Stimulated activated CD8-positive, alpha-beta memory T cell treated with anti-CD3 and anti-CD28 coated beads, Interleukin-7, amount 100 ng/mL, for 48 hours (primary cell): Measurements from ENCODE around the gene USP15.
A peak's percentile ranks its signal among the peaks of the same experiment; 100 is the strongest.
"Not testable (repeated sequence)": the region's sequence is repeated elsewhere in the genome, so short reads cannot be mapped to it uniquely, and the experiment has no call there.

Experiments
- DNase-seq, 2 donors: peaks; one replicate each; pipeline ENCODE4 v3.0.0-alpha.2; 2020; ENCODE audit warnings: low read depth in 1 of 2; ENCODE audit errors: extremely low read depth in 1 of 2

Gene USP15

DNA sequence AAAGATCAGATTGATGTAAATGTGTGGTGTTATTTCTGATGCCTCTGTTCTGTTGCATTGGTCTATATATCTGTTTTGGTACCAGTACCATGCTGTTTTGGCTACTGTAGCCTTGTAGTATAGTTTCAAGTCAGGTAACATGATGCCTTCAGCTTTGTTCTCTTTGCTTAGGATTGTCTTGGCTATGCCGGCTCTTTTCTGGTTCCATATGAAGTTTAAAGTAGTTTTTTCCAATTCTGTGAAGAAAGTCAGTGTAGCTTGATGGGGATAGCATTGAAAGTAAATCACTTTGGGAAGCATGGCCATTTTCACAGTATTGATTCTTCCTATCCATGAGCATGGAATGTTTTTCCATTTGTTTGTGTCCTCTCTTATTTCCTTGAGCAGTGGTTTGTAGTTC is 105.6 kb downstream of the USP15 start:
- not testable (repeated sequence) for DNase-seq

DNA sequence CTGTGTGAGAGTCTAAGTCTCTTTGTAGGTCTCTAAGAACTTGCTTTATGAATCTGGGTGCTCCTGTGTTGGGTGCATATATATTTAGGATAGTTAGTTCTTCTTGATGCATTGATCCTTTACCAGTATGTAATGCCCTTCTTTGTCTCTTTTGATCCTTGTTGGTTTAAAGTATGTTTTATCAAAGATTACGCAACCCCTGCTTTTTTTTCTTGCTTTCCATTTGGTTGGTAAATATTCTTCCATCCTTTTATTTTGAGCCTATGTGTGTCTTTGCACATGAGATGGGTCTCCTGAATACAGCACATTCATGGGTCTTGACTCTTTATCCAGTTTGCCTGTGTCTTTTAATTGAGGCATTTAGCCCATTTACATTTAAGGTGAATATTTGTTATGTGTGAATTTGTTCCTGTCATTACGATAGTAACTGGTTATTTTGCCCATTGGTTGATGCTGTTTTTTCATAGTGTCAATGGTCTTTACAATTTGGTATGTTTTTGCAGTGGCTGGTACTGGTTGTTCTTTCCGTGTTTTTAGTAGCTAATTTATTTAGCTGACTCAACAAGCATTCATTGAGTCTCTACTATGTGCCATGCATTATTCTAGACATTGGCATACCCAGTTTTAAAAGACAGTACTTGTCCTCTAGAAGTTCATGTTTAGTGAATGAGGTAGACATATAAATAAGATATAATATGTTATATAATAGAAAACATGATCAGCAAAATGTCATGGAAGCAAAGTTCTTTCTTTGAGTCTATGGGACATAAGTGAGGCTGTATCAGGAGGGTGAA is 108.4 kb downstream of the USP15 start:
- DNase-seq = not testable (repeated sequence)

DNA sequence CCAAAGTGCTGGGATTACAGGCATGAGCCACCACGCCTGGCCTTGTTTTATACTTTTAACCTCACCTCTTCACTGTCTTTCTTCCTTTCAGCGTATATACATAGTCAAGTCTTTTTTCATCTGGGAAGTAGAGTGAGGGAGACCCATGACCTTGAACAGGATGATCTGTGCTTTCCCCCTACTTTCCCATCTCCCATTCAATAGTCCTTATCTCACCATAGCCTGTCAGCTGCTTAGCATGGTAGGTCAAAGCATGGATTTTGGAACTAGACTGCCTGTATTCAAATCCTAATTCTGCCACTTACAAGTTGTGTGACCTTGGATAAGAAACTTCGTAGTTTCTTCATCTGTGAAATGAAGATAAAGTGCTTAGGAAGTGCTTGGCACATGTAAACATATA is 110.0 kb downstream of the USP15 start:
- DNase-seq = no peak

DNA sequence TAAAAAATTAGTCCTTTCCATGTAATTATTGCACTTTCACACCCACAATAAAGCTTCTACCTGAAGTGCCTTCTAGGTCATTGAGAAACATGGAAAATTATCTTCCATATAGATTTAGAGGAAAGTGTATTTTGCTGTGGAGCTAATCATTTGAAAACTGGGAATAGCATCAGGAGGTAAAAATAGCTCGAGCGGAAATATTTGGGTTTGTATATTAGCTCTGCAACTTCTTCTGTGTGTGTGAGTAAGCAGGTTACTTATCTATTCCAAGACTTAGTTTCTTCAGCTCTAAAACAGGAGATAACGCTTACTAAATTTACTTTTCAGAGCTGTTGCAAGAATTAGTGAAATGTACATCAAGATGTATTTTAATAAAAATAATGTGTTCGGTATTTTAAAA is 111.5 kb downstream of the USP15 start:
- no peak for DNase-seq

DNA sequence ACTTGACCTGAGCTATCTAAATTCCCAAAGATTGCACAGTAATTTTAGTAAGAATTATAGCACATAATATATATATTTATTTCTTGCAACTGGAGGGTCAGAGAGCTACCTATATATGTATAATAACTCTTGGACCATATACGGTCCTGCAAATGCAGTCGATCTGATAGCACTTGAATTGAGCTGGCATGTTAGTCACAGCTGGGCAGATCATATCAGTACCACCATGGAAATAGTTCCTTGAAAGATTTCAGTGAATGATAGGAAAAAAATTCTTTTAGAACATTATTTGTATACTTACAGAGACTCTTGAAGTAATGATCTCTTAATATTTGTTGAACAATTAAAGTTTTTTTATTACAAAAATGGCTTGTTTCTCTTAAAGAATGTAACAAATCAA is 111.9 kb downstream of the USP15 start:
- DNase-seq = no peak

DNA sequence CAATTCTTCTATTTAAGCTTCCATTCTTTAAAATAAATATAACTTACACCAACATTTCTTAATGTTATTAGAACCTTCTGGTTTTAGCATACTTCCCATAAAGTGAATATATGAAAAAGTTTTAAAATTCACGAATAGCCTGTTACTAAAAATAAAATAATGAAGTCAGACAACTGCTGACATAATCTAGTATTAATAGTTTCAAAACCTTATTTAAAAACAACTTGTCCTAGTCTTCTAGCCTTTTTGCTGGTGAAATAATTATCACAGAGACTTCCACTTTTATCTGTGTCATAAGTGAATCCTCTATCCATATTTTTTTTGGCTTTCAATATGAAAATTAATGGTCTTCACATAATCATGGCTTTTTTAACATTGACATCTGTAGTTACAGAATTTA is 112.6 kb downstream of the USP15 start:
- DNase-seq = no peak

DNA sequence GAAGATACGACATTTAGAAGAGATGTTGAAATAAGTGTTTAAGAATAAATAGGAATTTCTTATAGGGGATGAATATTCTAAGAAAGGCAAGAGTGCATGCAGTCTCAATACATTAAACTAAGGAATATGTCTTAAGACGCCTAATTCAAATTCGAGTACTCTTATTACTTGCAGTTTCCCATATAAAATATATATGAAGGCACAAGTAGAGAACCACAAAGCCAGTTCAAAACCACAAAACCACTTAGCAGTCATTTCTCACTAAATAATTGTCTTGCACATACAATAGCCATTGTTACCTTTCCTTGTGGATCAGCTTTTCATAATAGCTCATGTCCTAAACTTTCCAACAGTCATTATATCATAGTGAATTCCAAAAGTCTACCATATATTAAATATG is 115.4 kb downstream of the USP15 start:
- DNase-seq = no peak

DNA sequence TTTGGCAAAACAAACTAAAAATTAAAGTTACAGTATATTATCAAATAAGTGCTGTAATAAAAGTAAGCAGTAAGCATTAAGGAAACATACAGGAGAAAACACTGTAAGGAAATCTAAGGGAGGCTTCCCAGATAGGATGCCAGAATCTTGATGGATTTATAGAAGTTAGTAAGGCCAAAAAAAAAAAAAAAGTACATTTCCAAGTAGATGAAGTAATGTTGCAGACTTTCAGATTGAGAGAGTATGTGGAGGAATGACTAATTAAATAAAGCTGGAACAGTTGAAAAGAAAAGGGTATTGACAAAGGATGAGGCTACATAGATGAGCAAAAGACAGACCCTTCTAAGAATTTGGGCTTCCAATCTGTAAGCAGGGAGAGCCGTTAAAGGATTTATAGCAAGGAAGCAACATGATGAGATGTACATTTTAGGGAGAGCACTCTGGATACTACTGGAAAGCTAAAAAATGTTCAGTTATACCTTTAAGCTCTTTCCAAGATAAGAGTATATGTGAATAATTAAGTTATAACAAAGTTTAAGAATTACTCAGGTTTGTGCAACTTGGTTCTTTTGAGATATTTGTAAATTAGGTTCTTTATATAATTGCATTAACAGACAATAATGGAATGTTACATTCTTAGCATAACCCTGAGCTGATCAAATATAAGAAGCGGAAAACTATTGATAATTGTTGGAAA is 119.0 kb downstream of the USP15 start:
- no peak for DNase-seq

DNA sequence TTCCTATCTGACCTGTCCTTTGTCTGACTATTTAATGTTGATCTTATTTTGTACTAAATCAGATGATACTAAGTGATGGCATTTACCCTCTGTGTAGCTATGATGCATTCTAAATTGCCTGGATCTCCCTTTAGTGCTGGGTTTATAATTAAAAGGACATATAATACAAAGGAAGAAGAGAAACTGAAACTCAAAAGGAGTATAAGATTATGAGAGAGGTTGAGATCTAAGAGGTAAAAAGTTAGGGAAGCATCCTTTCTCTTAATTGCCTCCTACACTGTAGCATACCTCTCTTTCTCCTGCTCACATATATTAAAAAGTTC is 119.5 kb downstream of the USP15 start:
- DNase-seq = no peak

DNA sequence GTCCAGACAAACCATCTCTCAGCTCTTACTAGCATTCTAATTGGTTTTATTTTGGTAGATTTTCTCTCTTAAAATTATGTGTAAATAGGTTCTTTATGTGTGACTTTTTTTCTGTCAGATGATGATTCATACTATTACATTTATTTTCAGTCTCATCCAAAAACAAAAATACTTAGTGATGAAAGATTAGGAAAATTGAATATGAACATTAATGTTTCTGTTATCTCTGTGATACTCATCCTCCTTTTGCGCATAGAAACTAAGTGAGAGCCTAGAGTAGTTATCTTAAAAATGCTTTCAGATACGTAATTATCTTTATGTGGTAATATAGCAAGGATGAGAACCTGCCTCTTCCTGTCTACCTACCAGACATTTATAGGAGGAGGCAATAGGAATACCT is 122.3 kb downstream of the USP15 start:
- DNase-seq = no peak

DNA sequence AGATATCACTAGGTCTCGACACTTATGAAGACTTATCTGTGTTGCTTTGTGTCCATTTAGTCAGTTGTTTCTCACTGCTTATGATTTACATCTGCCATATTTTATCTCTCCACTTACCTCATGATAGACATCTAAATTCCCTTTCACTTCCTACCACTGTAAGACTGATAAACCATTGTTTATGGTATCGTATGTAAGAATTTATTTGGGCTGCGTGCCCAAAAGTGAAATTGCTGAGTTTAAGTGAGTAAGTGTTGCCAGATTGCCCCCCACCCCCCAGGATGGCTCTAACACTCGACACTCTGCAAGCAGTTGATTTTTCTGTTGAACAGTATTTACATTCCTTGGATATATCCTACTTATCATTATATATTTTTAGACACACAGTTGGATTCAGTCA is 136.5 kb downstream of the USP15 start:
- no peak for DNase-seq

DNA sequence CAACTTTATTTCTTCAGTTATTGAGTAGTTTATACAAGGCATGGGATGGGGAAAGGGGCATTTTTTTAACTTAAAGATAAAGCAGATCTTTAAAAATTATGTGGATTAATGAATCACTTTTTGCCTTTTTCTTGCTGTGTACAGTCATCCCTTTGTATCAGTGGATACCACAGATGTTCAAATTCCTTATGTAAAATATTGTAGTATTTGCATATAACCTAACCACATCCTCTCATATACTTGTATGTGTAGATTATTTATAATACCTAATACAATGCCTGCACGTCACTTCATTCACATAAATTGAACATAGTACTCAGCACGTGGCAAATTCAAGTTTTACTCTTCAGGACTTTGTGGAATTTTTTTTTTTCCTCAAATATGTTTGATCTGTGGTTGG is 139.9 kb downstream of the USP15 start:
- DNase-seq = no peak

DNA sequence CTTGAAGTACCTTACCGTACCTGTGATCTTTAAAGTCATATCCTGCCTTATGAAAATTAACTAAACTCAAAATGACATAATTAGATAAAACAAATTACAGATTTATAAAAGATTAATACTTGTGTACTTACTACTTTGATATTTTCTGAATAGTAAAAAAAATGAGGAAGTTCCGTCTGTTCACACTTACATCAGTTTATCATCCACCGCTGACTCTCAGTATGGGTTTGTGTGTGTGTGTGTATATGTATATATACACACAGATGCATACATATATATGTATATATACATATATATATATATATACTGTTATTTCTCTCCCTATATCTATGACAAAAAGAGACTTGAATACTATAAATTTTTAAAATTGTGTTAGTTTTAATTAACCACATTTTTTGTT is 141.4 kb downstream of the USP15 start:
- no peak for DNase-seq

DNA sequence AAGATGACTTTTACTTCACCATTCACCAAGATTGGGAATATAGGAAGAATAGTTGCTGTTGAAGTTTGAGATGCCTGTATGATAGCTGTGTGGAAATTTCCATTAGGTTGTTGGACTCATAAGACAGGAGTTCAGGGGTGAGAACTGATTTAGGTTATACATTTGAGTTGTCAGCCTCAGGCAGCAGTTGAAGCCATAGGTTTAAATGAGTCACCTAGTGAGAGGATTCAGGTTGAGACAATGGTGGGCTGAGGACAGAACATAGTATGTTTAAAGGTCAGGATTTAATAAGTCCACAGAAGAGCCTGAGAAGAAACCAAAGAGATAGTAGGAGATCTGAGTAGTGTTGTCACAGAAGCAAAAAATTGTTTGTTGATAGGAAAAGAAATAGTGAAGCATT is 142.8 kb downstream of the USP15 start:
- DNase-seq = no peak

DNA sequence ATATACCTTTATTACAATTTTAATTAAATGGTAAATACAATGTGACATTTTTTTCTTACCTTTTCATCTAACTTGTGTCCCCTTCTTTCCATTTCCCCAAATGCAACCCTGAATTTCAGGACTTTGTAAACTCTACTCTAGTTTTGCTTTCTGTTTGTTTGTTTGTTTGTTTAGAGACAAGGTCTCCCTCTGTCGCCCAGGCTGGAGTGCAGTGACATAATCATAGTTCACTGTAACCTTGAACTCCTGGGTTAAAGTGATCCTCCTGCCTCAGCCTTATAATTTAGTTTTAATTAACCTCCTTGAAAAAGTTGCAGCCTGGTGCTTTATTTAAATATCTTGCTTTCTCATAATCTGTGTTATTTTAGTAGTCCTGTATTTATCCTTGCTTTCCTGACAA is 147.4 kb downstream of the USP15 start:
- DNase-seq = no peak

DNA sequence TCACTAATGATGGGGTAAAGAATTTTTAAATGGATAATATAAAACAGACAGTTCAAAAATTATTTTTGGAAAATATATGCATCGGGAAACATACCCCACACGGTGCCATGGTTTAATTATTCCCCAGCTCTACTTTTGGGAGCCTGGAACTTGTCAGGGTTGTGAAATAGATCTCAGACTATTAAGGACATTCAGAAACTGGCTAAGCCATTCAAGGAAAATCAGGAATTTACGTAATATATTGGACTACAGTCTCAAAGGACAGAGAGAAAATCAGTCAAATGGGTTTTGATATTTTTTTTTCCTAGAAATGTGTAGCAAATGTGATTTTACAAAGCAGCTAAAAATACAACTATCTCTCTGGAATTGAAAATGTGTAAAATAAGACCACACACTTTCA is 148.9 kb downstream of the USP15 start:
- DNase-seq = no peak

DNA sequence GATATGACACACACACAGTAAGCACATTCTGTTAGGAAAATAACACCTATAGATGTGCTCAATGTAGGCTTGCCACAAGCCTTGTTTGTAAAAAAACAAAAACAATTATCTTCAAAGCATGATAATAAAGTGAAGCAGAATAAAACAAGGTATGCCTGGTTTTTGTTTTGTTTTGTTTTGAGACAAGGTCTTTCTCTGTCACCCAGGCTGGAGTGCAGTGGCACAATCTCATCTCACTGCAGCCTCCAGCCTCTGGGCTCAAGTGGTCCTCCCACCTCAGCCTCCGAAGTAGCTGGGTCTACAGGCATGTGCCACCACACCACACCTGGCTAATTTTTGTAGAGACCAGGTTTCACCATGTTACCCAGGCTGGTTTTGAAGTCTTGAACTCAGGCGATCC is 154.0 kb downstream of the USP15 start:
- no peak for DNase-seq

DNA sequence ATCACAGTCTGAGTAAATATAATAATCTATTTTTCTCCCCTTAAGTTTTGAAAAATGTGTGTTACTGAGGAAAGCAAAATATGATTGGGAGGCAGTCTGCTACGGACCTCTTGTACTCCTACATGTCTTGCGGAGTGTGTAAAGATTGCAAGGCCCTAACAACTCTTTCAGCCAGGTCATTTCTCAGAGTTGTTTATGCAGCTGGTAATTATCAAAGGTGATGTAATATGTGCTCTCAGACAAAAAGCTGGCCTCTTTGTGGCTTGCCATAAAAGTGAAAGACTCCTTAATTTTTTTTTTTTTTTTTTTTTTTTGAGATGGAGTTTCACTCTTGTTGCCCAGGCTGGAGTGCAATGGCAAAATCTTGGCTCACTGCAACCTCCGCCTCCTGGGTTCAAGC is 165.9 kb downstream of the USP15 start:
- DNase-seq = no peak

DNA sequence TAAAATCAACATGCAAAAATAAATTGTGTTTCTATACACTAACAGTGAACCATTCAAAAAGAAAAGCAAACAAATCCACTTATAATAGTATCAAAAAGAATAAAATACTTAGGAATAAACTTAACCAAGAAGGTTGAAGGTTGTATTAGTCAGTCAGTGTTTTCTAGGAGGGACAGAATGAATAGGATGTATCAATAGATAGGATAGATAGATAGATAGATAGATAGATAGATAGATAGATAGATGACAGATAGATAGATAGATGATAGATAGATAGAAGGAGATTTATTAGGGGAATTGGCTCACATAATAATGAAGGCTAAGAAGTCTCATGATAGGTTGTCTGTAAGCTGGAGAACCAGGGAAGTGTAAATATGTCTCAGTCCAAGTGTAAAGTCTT is 169.3 kb downstream of the USP15 start:
- DNase-seq = no peak

DNA sequence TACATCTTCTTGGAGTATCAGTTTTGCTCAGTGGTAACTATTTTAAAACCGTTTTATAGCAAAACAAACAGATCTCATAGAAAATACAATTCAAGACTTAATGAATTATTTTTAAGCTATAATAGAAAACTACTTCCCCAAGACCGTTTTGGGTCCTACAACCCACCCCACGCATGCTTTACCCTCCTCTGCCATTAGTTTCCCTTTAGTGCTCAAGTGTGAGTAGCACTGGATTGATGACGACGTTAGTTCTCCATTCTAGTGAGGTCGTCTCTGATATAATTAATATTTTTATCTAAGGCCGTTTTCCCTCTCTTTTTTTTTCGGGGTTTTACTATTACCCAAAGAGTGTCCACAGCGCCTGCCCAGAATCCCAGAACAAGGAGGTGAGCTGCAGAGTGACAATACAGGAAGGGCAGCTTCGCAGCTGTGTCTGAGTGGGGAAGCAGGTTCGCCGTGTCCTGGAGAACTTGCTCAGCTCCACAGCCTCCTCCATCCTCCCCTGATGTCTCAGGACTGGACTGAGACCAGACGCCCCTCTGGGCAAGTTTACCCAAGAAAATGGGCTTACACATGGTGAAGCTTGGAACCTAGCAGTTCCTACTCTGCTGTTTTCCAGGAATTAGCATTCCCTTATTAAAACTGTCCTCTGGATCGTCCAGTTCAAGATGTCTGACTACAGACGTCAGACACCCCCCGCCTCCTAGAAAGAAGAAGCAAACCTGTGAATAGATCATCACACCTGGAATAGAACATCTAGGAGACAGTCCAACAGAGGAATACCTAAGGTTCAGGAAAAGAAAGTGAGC is 174.5 kb downstream of the USP15 start:
- DNase-seq = no peak

DNA sequence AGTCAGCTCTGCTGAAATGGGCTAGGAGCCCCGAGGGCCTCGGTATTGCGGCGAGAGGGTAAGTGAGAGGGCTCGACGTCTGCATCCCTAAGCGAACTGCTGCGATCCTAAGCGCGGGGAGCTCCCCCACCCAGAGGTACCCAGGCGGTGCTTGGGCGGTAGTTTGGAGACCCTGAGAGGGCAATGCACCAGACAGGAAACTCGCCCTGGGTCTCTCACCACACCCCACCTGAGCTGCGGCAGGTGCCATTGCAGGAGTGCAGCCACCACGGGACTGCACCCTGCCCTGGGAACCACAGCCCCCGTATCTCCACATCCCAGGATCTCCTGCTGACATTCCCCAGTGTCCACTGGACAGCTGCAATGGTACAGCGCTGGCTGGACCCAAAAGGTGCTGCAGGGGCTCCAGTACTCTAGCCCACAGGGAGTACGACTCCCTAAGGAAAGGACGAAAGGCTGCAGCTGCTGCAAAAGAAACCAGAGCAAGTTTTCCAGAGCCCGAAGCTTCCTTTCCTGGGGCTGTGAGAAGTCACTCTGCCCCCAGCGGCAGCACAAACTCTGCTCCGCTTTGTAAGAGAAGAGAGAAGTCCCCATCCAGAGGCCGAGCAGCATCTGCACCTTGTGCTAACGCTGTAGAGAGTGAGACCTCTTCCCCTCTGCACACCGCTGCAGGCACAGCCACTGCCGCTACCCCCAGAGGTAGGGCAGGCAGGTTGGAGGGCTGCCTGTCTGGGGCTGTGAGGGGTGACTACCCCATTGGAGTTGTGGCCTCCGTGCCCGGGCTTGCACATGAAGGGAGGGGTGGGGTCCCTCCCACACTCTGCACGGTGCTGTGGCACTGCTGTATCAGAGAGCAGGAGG is 175.3 kb downstream of the USP15 start:
- DNase-seq = peak in 1 of 2 donors; percentile 11
